PC-9 (cell line): ENCODE results near the gene KIF6. TPM values are rescaled to one million over a fixed set of nuclear protein-coding genes. Genes with fewer than 3 reads are reported as not detected.

Source experiments
- BruUV-seq: library from RNA; stranded (reverse); fragments of 400-500 nt; replicated peaks from 2 replicates; lab custom pipeline; 2021; lab: Mats Ljungman, UMichigan
- CTCF ChIA-PET: fragments of 300-600 bp; sonication (Branson Sonifier 250); formaldehyde crosslinking; loops from one replicate; lab custom pipeline; 2022; ENCODE audit warnings: antibody characterized with exemption; lab: Charles Lee
- POLR2A ChIA-PET: fragments of 300-600 bp; sonication (Branson Sonifier 250); formaldehyde crosslinking; loops from one replicate; lab custom pipeline; 2022; ENCODE audit warnings: antibody characterized with exemption; ENCODE audit not compliant: unreplicated experiment; lab: Charles Lee
- DNase-seq, 2 experiments: peaks; one replicate each; pipeline versions ENCODE4 v3.0.0 to v3.0.0-alpha.2; 2015 to 2022; ENCODE audit warnings: mixed read lengths in 1 of 2
- H2AFZ ChIP-seq: fragments of 200-600 bp; sonication (generic); 2 replicates; pipeline ENCODE4 v1.8.1; 2017; ENCODE audit warnings: antibody characterized with exemption
- H3F3A ChIP-seq: fragments of 200-600 bp; sonication (generic); 2 replicates; pipeline ENCODE4 v1.8.1; 2017; ENCODE audit warnings: antibody characterized with exemption, mild to moderate bottlenecking, low read depth; ENCODE audit not compliant: insufficient read depth
- H3K27ac ChIP-seq: fragments of 200-600 bp; sonication (generic); 2 replicates; pipeline ENCODE4 v1.6.1; 2016; ENCODE audit warnings: mixed run types
- H3K27me3 ChIP-seq: fragments of 200-600 bp; sonication (generic); 2 replicates; pipeline ENCODE4 v1.6.1; 2016; ENCODE audit warnings: low read depth, mixed run types; ENCODE audit not compliant: insufficient read depth
- H3K36me3 ChIP-seq: fragments of 200-600 bp; sonication (generic); 2 replicates; pipeline ENCODE4 v1.6.1; 2016; ENCODE audit warnings: low read depth, mixed run types
- H3K4me1 ChIP-seq: fragments of 200-600 bp; sonication (generic); replicated peaks from 2 replicates; pipeline ENCODE4 v1.6.1; 2016; ENCODE audit warnings: mixed run types; ENCODE audit not compliant: insufficient read depth
- H3K4me2 ChIP-seq: fragments of 200-600 bp; sonication (generic); 2 replicates; pipeline ENCODE4 v1.6.1; 2017; ENCODE audit warnings: mixed run types
- H3K4me3 ChIP-seq: fragments of 200-600 bp; sonication (generic); 2 replicates; pipeline ENCODE4 v1.6.1; 2016; ENCODE audit warnings: mixed run types
- H3K79me2 ChIP-seq: fragments of 200-600 bp; sonication (generic); 2 replicates; pipeline ENCODE4 v1.6.1; 2017; ENCODE audit warnings: low read depth, mixed run types
- H3K9me2 ChIP-seq: fragments of 200-600 bp; sonication (generic); 2 replicates; pipeline ENCODE4 v1.8.1; 2017; ENCODE audit warnings: mild to moderate bottlenecking; ENCODE audit not compliant: insufficient read depth
- H3K9me3 ChIP-seq: fragments of 200-600 bp; sonication (generic); 2 replicates; pipeline ENCODE4 v1.8.1; 2016; ENCODE audit warnings: low read depth; ENCODE audit not compliant: insufficient read depth
- H4K20me1 ChIP-seq: fragments of 200-600 bp; sonication (generic); 2 replicates; pipeline ENCODE4 v1.8.1; 2017; ENCODE audit not compliant: insufficient read depth
- CTCF ChIP-seq: fragments of 200-600 bp; sonication (generic); conservative IDR thresholded peaks from 2 replicates; pipeline ENCODE4 v1.6.1; 2017; ENCODE audit warnings: mixed run types, antibody characterized with exemption, mild to moderate bottlenecking, moderate library complexity
- EZH2 ChIP-seq: fragments of 200-600 bp; sonication (generic); IDR thresholded peaks from 2 replicates; pipeline ENCODE4 v1.8.0; 2017; ENCODE audit warnings: antibody characterized with exemption, low read depth
- intact Hi-C: fragments of 100-400 bp; cut with micrococcal nuclease; formaldehyde crosslinking; loops from one replicate; pipeline ENCODE4 v1.10.0; 2022; ENCODE audit not compliant: unreplicated experiment
- total RNA-seq: library from RNA; stranded (reverse); gene quantifications from 2 replicates; pipeline ENCODE4 v1.2.3, GENCODE V29; 2021

Gene KIF6
- total RNA-seq, 1 experiment from 2014 or later: not detected

- no TSS peak for BruUV-seq
- DNase-seq: no peak
- H3K79me2 ChIP-seq: no peaks in the 10 kb centered on the region
- H3K4me2 ChIP-seq: no peak overlapping the region
- peaks cover 78% of the 10 kb centered on the region for H3K27me3 ChIP-seq
- no peaks in the 10 kb centered on the region for H4K20me1 ChIP-seq
- no peaks in the 10 kb centered on the region for H3K36me3 ChIP-seq
- ChIA-PET CTCF (no interaction called here), POLR2A (no interaction called here)
- H2AFZ ChIP-seq: no peak overlapping the region
- intact Hi-C loops: no loop called here
- H3K4me1 ChIP-seq: no peaks in the 10 kb centered on the region
- H3K9me3 ChIP-seq: no peaks in the 10 kb centered on the region
- H3K27ac ChIP-seq: no peak overlapping the region
- no peak for TF ChIP-seq EZH2
- TF ChIP-seq CTCF: no peak
- no peak overlapping the region for H3K4me3 ChIP-seq
- H3K9me2 ChIP-seq: no peaks in the 10 kb centered on the region
- no peaks in the 10 kb centered on the region for H3F3A ChIP-seq
Measured at GRCh38 chr6:39388606-39389483, 336.4 kb downstream of the KIF6 start.

GRCh38 chr6:39387785-39388184, 337.4 kb downstream of the KIF6 start:
- no peaks in the 10 kb centered on the region for H3F3A ChIP-seq
- no peak overlapping the region for H3K4me3 ChIP-seq
- H2AFZ ChIP-seq: no peak overlapping the region
- no peaks in the 10 kb centered on the region for H3K4me1 ChIP-seq
- H3K4me2 ChIP-seq: no peak overlapping the region
- DNase-seq: no peak
- ChIA-PET CTCF (no interaction called here), POLR2A (no interaction called here)
- intact Hi-C loops: no loop called here
- no TSS peak for BruUV-seq
- H3K36me3 ChIP-seq: no peaks in the 10 kb centered on the region
- H3K9me2 ChIP-seq: peaks cover 4% of the 10 kb centered on the region; the same call in 1 of the 2 replicates
- no peaks in the 10 kb centered on the region for H3K79me2 ChIP-seq
- no peak overlapping the region for H3K27ac ChIP-seq
- H3K9me3 ChIP-seq: no peaks in the 10 kb centered on the region
- H4K20me1 ChIP-seq: no peaks in the 10 kb centered on the region
- peaks cover 85% of the 10 kb centered on the region for H3K27me3 ChIP-seq
- TF ChIP-seq EZH2 (no peak), CTCF (no peak)

GRCh38 chr6:39386487-39386886, 338.7 kb downstream of the KIF6 start:
- ChIA-PET CTCF (no interaction called here), POLR2A (no interaction called here)
- DNase-seq: no peak
- H3K9me2 ChIP-seq: peaks cover 4% of the 10 kb centered on the region; the same call in 1 of the 2 replicates
- TF ChIP-seq CTCF: no peak
- no peak for TF ChIP-seq EZH2
- intact Hi-C loops: no loop called here
- no peaks in the 10 kb centered on the region for H3K36me3 ChIP-seq
- H3K4me3 ChIP-seq: no peak overlapping the region
- no TSS peak for BruUV-seq
- H3K4me2 ChIP-seq: no peak overlapping the region
- H4K20me1 ChIP-seq: no peaks in the 10 kb centered on the region
- no peak overlapping the region for H2AFZ ChIP-seq
- no peaks in the 10 kb centered on the region for H3K79me2 ChIP-seq
- H3K4me1 ChIP-seq: no peaks in the 10 kb centered on the region
- no peak overlapping the region for H3K27ac ChIP-seq
- H3F3A ChIP-seq: no peaks in the 10 kb centered on the region
- H3K27me3 ChIP-seq: peaks cover 90% of the 10 kb centered on the region
- H3K9me3 ChIP-seq: no peaks in the 10 kb centered on the region
